Right atrium auricular region (tissue), 2 donors: ENCODE measurements around the gene C9orf153. TPM values are rescaled to one million over a fixed set of nuclear protein-coding genes. Genes with fewer than 3 reads are reported as not detected.

Experiments
- DNase-seq: peaks from one replicate; pipeline ENCODE4 v3.0.0-alpha.2; 2019; ENCODE audit warnings: low spot score
- H3K27ac ChIP-seq, 2 donors: fragments of 200-600 bp; sonication (generic); 1 replicate in 1 of 2; 2 replicates in 1 of 2; pipeline ENCODE4 v1.5.1; 2016 to 2019
- H3K27me3 ChIP-seq, 2 donors: fragments of 200-600 bp; sonication (generic); one replicate each; pipeline versions ENCODE4 v1.5.1 to v1.6.0; 2017 to 2019
- H3K36me3 ChIP-seq: fragments of 200-600 bp; sonication (generic); one replicate; pipeline ENCODE4 v1.5.1; 2016
- H3K4me1 ChIP-seq, 2 donors: fragments of 200-600 bp; sonication (generic); one replicate each; pipeline versions ENCODE4 v1.5.1 to v1.6.0; 2017 to 2019
- H3K4me3 ChIP-seq, 2 donors: fragments of 200-600 bp; sonication (generic); 1 replicate in 1 of 2; 2 replicates in 1 of 2; pipeline ENCODE4 v1.5.1; 2017 to 2019; ENCODE audit warnings: mild to moderate bottlenecking in 1 of 2, moderate library complexity in 1 of 2
- H3K9me3 ChIP-seq, 2 donors: fragments of 200-600 bp; sonication (generic); one replicate each; pipeline ENCODE4 v1.5.1; 2019
- total RNA-seq, 2 donors: library from RNA; depleted of rRNA; stranded (reverse); fragments of >200 nt; gene quantifications; one replicate each; pipeline ENCODE4 v1.1.0, GENCODE V29; 2016
- TF ChIP-seq, protein P1 (sequence below), 2 donors: fragments of 200-600 bp; sonication (generic); IDR thresholded peaks; one replicate each; pipeline ENCODE4 v1.5.1; 2019; ENCODE audit warnings: antibody characterized with exemption in 2 of 2

The C9orf153 gene
- total RNA-seq, 2 donors from 2014 or later, result 0.28 TPM; not detected in 1

DNA sequence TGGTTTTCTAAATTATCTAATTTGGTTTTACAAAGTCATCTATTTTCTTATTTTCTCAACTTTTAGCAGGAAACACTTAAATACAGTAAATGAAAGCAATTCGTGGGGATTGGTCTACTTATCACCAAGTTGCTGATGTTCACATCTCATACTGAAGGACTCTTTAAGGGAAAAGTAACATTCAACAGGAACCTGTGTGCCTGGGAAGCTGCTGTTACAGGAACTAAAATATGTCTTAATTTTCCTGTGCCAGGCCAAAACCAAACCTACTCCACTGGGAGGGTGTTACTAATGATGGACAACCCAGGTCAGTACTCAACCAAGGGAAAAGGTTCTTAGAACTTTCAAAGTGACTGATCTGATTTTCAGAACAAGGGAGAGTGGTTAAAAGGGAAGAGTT lies 17.6 kb upstream of the C9orf153 start:
- no peak for DNase-seq
- H3K4me1 ChIP-seq, result peaks cover 0 to 42% of the 10 kb centered on the region in 2 donors
- H3K9me3 ChIP-seq, result no peaks in the 10 kb centered on the region
- TF ChIP-seq, protein P1, sequence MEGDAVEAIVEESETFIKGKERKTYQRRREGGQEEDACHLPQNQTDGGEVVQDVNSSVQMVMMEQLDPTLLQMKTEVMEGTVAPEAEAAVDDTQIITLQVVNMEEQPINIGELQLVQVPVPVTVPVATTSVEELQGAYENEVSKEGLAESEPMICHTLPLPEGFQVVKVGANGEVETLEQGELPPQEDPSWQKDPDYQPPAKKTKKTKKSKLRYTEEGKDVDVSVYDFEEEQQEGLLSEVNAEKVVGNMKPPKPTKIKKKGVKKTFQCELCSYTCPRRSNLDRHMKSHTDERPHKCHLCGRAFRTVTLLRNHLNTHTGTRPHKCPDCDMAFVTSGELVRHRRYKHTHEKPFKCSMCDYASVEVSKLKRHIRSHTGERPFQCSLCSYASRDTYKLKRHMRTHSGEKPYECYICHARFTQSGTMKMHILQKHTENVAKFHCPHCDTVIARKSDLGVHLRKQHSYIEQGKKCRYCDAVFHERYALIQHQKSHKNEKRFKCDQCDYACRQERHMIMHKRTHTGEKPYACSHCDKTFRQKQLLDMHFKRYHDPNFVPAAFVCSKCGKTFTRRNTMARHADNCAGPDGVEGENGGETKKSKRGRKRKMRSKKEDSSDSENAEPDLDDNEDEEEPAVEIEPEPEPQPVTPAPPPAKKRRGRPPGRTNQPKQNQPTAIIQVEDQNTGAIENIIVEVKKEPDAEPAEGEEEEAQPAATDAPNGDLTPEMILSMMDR (IDR thresholded peaks at IDR 0.05), result no peak
- no peak overlapping the region for H3K4me3 ChIP-seq
- no peak overlapping the region for H3K27ac ChIP-seq
- peaks cover 16% of the 10 kb centered on the region for H3K36me3 ChIP-seq
- no peaks in the 10 kb centered on the region for H3K27me3 ChIP-seq

GRCh38 chr9:86275962-86276361 lies 16.5 kb upstream of the C9orf153 start:
- TF ChIP-seq, protein P1 (IDR thresholded peaks at IDR 0.05), result peak in 1 of 2 donors; percentile 25
- Histone ChIP-seq H3K4me1 (peaks cover 0 to 36% of the 10 kb centered on the region in 2 donors), H3K36me3 (peaks cover 25% of the 10 kb centered on the region)

DNA sequence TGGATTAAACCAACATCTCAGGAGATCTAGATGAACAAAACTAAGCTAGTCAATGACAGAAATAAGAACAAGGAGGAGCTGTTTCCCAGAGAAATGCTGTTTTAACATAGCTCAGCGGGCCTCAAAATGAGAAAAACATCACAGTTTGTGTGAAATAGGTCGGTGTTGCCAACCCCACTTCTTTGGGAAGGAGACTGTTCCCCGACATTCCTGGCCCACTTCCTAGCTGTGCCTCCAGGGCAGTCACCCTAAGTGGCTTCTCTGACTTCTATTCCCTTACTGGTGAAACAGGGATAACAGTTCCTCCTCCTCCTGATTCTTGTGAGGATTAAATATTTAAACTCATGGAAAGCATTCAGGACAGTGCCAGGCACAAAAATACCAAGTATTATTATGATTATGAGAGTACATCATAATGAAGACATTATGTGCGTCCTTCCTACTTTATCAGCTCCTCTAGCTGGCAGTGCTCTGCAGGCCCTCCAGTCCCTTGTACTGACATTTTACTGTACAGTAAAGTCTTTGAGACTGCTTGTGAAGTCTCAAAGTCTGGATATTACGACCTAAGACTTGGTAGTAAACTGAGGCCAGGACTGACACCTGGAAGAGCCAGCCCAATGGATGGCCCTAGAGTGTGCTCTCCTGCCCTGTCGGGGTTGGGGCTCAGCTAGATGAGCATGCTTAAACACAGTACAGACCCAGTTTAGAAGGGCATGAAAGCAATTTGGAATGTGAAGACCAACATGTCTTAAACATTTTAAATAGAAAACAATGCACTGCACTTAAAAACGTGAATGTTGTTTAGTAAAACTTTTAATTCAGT lies 15.6 kb upstream of the C9orf153 start:
- no peaks in the 10 kb centered on the region for H3K9me3 ChIP-seq
- peaks cover 27% of the 10 kb centered on the region for H3K36me3 ChIP-seq
- no peaks in the 10 kb centered on the region for H3K27me3 ChIP-seq
- no peak overlapping the region for H3K4me3 ChIP-seq
- DNase-seq, result no peak
- no peak overlapping the region for H3K27ac ChIP-seq
- TF ChIP-seq, protein P1 (IDR thresholded peaks at IDR 0.05), result no peak
- peaks cover 0 to 27% of the 10 kb centered on the region in 2 donors for H3K4me1 ChIP-seq

More at GRCh38 chr9:86275962-86276361, 16.5 kb upstream of the C9orf153 start:
- Histone ChIP-seq H3K4me3 (no peak overlapping the region), H3K27me3 (no peaks in the 10 kb centered on the region), H3K27ac (no peak overlapping the region), H3K9me3 (no peaks in the 10 kb centered on the region)
- no peak for DNase-seq

DNA sequence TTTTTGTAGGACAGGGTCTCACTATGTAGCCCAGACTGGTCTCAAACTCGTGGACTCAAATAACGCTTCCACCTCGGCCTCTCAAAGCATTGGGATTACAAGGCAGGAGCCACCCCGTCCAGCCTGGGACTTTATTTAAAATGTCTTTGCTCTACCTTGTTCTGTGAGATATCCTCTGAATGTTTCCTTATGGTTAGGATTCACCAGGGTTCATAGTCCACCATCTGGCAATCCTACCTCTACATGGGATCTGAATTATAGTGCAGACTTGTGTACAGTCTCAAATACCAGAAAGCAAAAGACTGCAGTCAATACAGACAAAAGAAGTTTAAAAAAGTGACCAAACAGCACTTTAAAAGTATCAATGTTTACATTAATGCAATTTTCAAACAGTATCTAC lies 12.8 kb upstream of the C9orf153 start:
- no peak for DNase-seq
- TF ChIP-seq, protein P1 (IDR thresholded peaks at IDR 0.05), result no peak
- H3K27ac ChIP-seq, result no peak overlapping the region
- H3K4me3 ChIP-seq, result no peak overlapping the region
- peaks cover 0 to 18% of the 10 kb centered on the region in 2 donors for H3K4me1 ChIP-seq
- peaks cover 33% of the 10 kb centered on the region for H3K36me3 ChIP-seq
- no peaks in the 10 kb centered on the region for H3K9me3 ChIP-seq
- no peaks in the 10 kb centered on the region for H3K27me3 ChIP-seq

DNA sequence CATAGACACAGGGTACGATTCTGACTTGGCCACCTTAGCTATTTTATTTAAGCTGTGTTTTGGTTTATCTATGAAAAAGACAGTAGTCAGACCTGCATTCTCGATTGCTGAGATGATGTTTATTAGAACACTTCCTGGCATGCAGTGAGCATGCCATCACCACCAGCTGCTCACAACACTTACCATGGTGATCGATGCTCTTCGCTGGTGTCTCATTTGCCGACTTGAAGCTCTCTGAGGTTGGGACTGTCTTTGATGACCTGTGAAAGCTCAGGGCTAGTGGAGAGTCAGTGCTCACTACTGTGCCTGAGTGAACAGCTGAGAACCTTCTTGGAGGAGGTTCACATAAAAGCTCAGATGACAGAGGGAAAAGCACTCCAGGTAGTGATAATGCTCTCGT lies 4.4 kb upstream of the C9orf153 start:
- no peak for DNase-seq
- H3K36me3 ChIP-seq, result peaks cover 37% of the 10 kb centered on the region

More for the DNA sequence above, 4.4 kb upstream of the C9orf153 start:
- Histone ChIP-seq H3K9me3 (no peaks in the 10 kb centered on the region), H3K27me3 (no peaks in the 10 kb centered on the region), H3K27ac (no peak overlapping the region), H3K4me1 (peaks cover 0 to 5% of the 10 kb centered on the region in 2 donors), H3K4me3 (no peak overlapping the region)
- TF ChIP-seq, protein P1 (IDR thresholded peaks at IDR 0.05), result no peak
